Endothelial cell of umbilical vein (primary cell): ENCODE results near the gene SVIP. TPM values are rescaled to one million over a fixed set of nuclear protein-coding genes. Genes with fewer than 3 reads are reported as not detected.

Experiments
- BruUV-seq: library from RNA; stranded (reverse); fragments of 400-500 nt; replicated peaks from 2 replicates; lab custom pipeline; 2021; lab: Mats Ljungman, UMichigan
- CTCF ChIA-PET: fragments of 300-600, 350-600 bp; sonication (Branson Sonifier 250); formaldehyde crosslinking; loops from one replicate; lab custom pipeline; 2021; ENCODE audit warnings: antibody characterized with exemption, inconsistent platforms; lab: Charles Lee
- POLR2A ChIA-PET: fragments of 300-600, 350-600 bp; sonication (Branson Sonifier 250); formaldehyde crosslinking; loops from one replicate; lab custom pipeline; 2021; ENCODE audit warnings: antibody characterized with exemption, inconsistent platforms; lab: Charles Lee
- DNase-seq: peaks from one replicate; pipeline ENCODE4 v3.0.0-alpha.2; 2011; ENCODE audit warnings: low read depth, low spot score
- FAIRE-seq: peaks from 2 replicates; lab custom pipeline; 2011; peaks lifted over from hg19 to GRCh38; lab: Jason Lieb, UNC
- H2AFZ ChIP-seq: 2 replicates; pipeline ENCODE4 v1.6.0; 2012; ENCODE audit warnings: low read depth, low read length, control low read depth, inconsistent platforms
- H3K27ac ChIP-seq: 2 replicates; pipeline ENCODE4 v1.5.1; 2011; ENCODE audit warnings: low read depth, mild to moderate bottlenecking, control low read depth, low read length, moderate library complexity; ENCODE audit not compliant: insufficient read depth
- H3K27me3 ChIP-seq, 2 experiments: 2 replicates each; pipeline versions ENCODE4 v1.6.0 to v1.6.1; 2011; ENCODE audit warnings: low read length in 2 of 2, mixed read lengths in 1 of 2; ENCODE audit not compliant: control insufficient read depth in 2 of 2, insufficient read depth in 2 of 2
- H3K36me3 ChIP-seq, 2 experiments: 2 replicates in 1 of 2; 3 replicates in 1 of 2; pipeline ENCODE4 v1.5.1; 2011; ENCODE audit warnings: low read length in 2 of 2, mild to moderate bottlenecking in 1 of 2, moderate library complexity in 1 of 2; ENCODE audit not compliant: control insufficient read depth in 2 of 2, insufficient read depth in 2 of 2; ENCODE audit errors: extremely low read depth in 1 of 2
- H3K4me1 ChIP-seq: 3 replicates; pipeline ENCODE4 v1.5.1; 2011; ENCODE audit warnings: mild to moderate bottlenecking, low read length; ENCODE audit not compliant: control insufficient read depth, insufficient read depth; ENCODE audit errors: extremely low read depth
- H3K4me2 ChIP-seq: 2 replicates; pipeline ENCODE4 v1.6.1; 2011; ENCODE audit warnings: low read length, control low read depth, mixed read lengths; ENCODE audit not compliant: insufficient read depth
- H3K4me3 ChIP-seq, 3 experiments: fragments of 200-600 bp in 1 of 3; sonication (generic), shearing (Covaris generic) in 1 of 3; replicated peaks in 1 of 3; 2 replicates each; pipeline ENCODE4 v1.5.1; 2011 to 2016; ENCODE audit warnings: control low read depth in 3 of 3, low read length in 3 of 3, mild to moderate bottlenecking in 2 of 3, inconsistent platforms in 1 of 3, low read depth in 1 of 3, moderate library complexity in 1 of 3; ENCODE audit not compliant: insufficient read depth in 1 of 3
- H3K79me2 ChIP-seq: 2 replicates; pipeline ENCODE4 v1.6.0; 2012; ENCODE audit warnings: low read length, inconsistent platforms; ENCODE audit not compliant: control insufficient read depth, insufficient read depth
- H3K9ac ChIP-seq: replicated peaks from 2 replicates; pipeline ENCODE3; 2011; ENCODE audit warnings: low read length, control low read depth; ENCODE audit not compliant: insufficient read depth; ENCODE audit errors: extremely low read depth
- H3K9me1 ChIP-seq: replicated peaks from 3 replicates; pipeline ENCODE4 v1.6.0; 2011; ENCODE audit warnings: mild to moderate bottlenecking, low read length; ENCODE audit not compliant: control insufficient read depth, insufficient read depth; ENCODE audit errors: extremely low read depth
- H3K9me3 ChIP-seq: replicated peaks from 2 replicates; pipeline ENCODE4 v1.5.1; 2012; ENCODE audit warnings: low read length, inconsistent platforms; ENCODE audit not compliant: control insufficient read depth, insufficient read depth
- H4K20me1 ChIP-seq: replicated peaks from 2 replicates; pipeline ENCODE3; 2011; ENCODE audit warnings: mild to moderate bottlenecking, low read length; ENCODE audit not compliant: control insufficient read depth, insufficient read depth; ENCODE audit errors: extremely low read depth
- EZH2 ChIP-seq: IDR thresholded peaks from 2 replicates; pipeline ENCODE4 v1.6.1; 2012; ENCODE audit warnings: borderline replicate concordance, low read depth, mild to moderate bottlenecking, moderate library complexity, low read length, inconsistent platforms; ENCODE audit not compliant: severe bottlenecking
- FOS ChIP-seq: IDR thresholded peaks from 2 replicates; pipeline ENCODE4 v1.6.1; 2011; ENCODE audit warnings: mild to moderate bottlenecking, low read length, moderate library complexity, borderline replicate concordance; ENCODE audit not compliant: insufficient read depth
- GATA2 ChIP-seq: IDR thresholded peaks from 2 replicates; pipeline ENCODE4 v1.7.0; 2011; ENCODE audit warnings: low read depth, mild to moderate bottlenecking, moderate library complexity, mixed read lengths, low read length; ENCODE audit not compliant: insufficient read length, insufficient read depth
- JUN ChIP-seq: IDR thresholded peaks from 2 replicates; pipeline ENCODE4 v1.6.1; 2011; ENCODE audit warnings: borderline replicate concordance, low read depth; ENCODE audit not compliant: insufficient read length, insufficient read depth
- MYC ChIP-seq: IDR thresholded peaks from one replicate; pipeline ENCODE4 v1.6.1; 2011; ENCODE audit warnings: mild to moderate bottlenecking, low read depth, low read length
- POLR2A ChIP-seq: IDR thresholded peaks from 2 replicates; pipeline ENCODE4 v1.6.1; 2012; ENCODE audit warnings: low read depth, mild to moderate bottlenecking, control low read depth, low read length
- POLR2AphosphoS5 ChIP-seq: IDR thresholded peaks from 2 replicates; pipeline ENCODE4 v1.6.1; 2012; ENCODE audit warnings: low read depth, mild to moderate bottlenecking, control low read depth, low read length, moderate library complexity; ENCODE audit not compliant: insufficient read depth
- dilution Hi-C: fragments of 300-500 bp; cut with MboI; formaldehyde crosslinking; loops from one replicate; pipeline ENCODE4 v1.15.0; 2019; ENCODE audit warnings: low sequenced_read_pairs; ENCODE audit not compliant: extremely low pct_ligation_motif_present
- intact Hi-C: fragments of 100-400 bp; cut with micrococcal nuclease; formaldehyde crosslinking; loops from one replicate; pipeline ENCODE4 v1.10.0; 2022
- polyA plus RNA-seq, 4 experiments: library from polyadenylated mRNA; depleted of rRNA in 3 of 4; stranded (reverse) in 3 of 4; unstranded in 1 of 4; fragments of >200 nt; gene quantifications; 2 replicates each; pipeline versions ENCODE4 v1.2.1 to v1.2.3, GENCODE V29; 2011 to 2012; ENCODE audit warnings: missing spikeins in 1 of 4
- total RNA-seq: library from RNA; stranded (reverse); gene quantifications from 2 replicates; pipeline ENCODE4 v1.2.3, GENCODE V29; 2021
- TF ChIP-seq, protein P1 (sequence below), 2 donors: IDR thresholded peaks; 1 replicate in 1 of 2; 2 replicates in 1 of 2; pipeline ENCODE4 v1.5.1; 2011; ENCODE audit warnings: low read length in 2 of 2, mild to moderate bottlenecking in 2 of 2, moderate library complexity in 2 of 2, control low read depth in 1 of 2, inconsistent platforms in 1 of 2, low read depth in 1 of 2; ENCODE audit not compliant: insufficient read depth in 1 of 2; ENCODE audit errors: extremely low read depth in 1 of 2
- TF ChIP-seq, protein P2 (sequence below): IDR thresholded peaks from 2 replicates; pipeline ENCODE4 v1.6.1; 2011; ENCODE audit not compliant: insufficient read depth, insufficient read length

SVIP gene
- total and polyA plus RNA-seq, 2 donors (not counting 3 experiments of a cell fraction or from before 2014, with no cell fraction given): 4.6 to 69.5 TPM

DNA sequence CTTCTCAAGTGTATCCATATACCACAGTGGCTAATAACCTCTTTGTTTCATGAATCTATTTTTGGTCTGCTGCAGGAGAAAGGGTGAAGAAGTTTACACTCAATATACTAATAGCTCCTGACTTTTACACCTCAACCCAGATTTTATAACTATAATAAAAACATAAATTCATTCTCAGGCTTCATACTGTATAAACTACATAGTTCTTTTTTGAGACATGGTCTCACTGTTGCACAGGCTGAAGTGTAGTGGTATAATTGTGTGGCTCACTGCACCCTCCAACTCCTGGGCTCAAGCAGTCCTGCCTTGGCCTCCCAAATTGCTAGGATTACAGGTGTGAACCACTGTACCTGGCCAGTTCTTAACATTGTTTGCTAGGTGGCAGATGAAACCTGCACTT, 48.4 kb upstream of the SVIP start:
- Histone ChIP-seq H3K79me2 (no peaks in the 10 kb centered on the region), H2AFZ (no peak overlapping the region), H3K36me3 (no peaks in the 10 kb centered on the region), H3K9me1 (no peaks in the 10 kb centered on the region), H3K9me3 (no peaks in the 10 kb centered on the region), H3K27ac (no peak overlapping the region), H4K20me1 (no peaks in the 10 kb centered on the region), H3K4me3 (no peak overlapping the region), H3K4me1 (peaks cover 3% of the 10 kb centered on the region), H3K9ac (no peak overlapping the region), H3K4me2 (no peak overlapping the region), H3K27me3 (no peaks in the 10 kb centered on the region)
- ChIA-PET POLR2A (no interaction called here), CTCF (interaction anchor here (3.5 kb wide), 1 partner anchor 1508 kb away, joined by 30 read pairs; no protein-coding TSS in a partner anchor)
- dilution Hi-C loops (no loop called here), intact Hi-C loops (loop anchor here (5.0 to 10.0 kb wide), 2 partner anchors 1444 to 1627 kb away; no protein-coding TSS in a partner anchor)
- TF ChIP-seq, protein P1, sequence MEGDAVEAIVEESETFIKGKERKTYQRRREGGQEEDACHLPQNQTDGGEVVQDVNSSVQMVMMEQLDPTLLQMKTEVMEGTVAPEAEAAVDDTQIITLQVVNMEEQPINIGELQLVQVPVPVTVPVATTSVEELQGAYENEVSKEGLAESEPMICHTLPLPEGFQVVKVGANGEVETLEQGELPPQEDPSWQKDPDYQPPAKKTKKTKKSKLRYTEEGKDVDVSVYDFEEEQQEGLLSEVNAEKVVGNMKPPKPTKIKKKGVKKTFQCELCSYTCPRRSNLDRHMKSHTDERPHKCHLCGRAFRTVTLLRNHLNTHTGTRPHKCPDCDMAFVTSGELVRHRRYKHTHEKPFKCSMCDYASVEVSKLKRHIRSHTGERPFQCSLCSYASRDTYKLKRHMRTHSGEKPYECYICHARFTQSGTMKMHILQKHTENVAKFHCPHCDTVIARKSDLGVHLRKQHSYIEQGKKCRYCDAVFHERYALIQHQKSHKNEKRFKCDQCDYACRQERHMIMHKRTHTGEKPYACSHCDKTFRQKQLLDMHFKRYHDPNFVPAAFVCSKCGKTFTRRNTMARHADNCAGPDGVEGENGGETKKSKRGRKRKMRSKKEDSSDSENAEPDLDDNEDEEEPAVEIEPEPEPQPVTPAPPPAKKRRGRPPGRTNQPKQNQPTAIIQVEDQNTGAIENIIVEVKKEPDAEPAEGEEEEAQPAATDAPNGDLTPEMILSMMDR (IDR thresholded peaks at IDR 0.05; ENCODE audit: extremely low read depth in 1 of 2, insufficient read depth in 1 of 2, low read depth in 1 of 2, low read length in 2 of 2): no peak
- no peak for TF ChIP-seq JUN
- no peak for TF ChIP-seq GATA2
- TF ChIP-seq POLR2AphosphoS5: no peak
- TF ChIP-seq MYC: no peak
- TF ChIP-seq EZH2: no peak
- TF ChIP-seq POLR2A: no peak
- TF ChIP-seq, protein P2, sequence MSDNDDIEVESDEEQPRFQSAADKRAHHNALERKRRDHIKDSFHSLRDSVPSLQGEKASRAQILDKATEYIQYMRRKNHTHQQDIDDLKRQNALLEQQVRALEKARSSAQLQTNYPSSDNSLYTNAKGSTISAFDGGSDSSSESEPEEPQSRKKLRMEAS: no peak
- TF ChIP-seq FOS: no peak
- no peak for DNase-seq
- BruUV-seq: no TSS peak
- FAIRE-seq: no peak
